Left lung (tissue), 10 donors: Measurements from ENCODE around the gene BBIP1. TPM values are rescaled to one million over a fixed set of nuclear protein-coding genes. Genes with fewer than 3 reads are reported as not detected.
A peak's percentile ranks its signal among the peaks of the same experiment; 100 is the strongest.

Source experiments
- ATAC-seq: fragments of 200-7000 bp; cut with Tn5 transposase; one replicate; pipeline ENCODE4 v1.9.1; 2020; ENCODE audit warnings: moderate library complexity
- DNase-seq, 4 donors: peaks; one replicate each; pipeline ENCODE4 v3.0.0-alpha.2; 2013 to 2020
- H3K27ac ChIP-seq, 2 donors: fragments of 200-600 bp; sonication (generic) in 1 of 2; one replicate each; pipeline versions ENCODE4 v1.5.0 to v1.8.0; 2020 to 2021
- H3K27me3 ChIP-seq, 2 donors: fragments of 200-600 bp; sonication (generic) in 1 of 2; one replicate each; pipeline versions ENCODE4 v1.5.0 to v1.8.0; 2020 to 2021
- H3K36me3 ChIP-seq, 2 donors: fragments of 200-600 bp; sonication (generic) in 1 of 2; one replicate each; pipeline versions ENCODE4 v1.5.0 to v1.8.0; 2020 to 2021
- H3K4me1 ChIP-seq, 2 donors: fragments of 200-600 bp; one replicate each; pipeline ENCODE4 v1.8.0; 2021
- H3K4me3 ChIP-seq, 2 donors: fragments of 200-600 bp; sonication (generic) in 1 of 2; one replicate each; pipeline versions ENCODE4 v1.5.0 to v1.8.0; 2020 to 2021; ENCODE audit warnings: mild to moderate bottlenecking in 1 of 2
- H3K9me3 ChIP-seq, 2 donors: fragments of 200-600 bp; sonication (generic) in 1 of 2; one replicate each; pipeline versions ENCODE4 v1.5.0 to v1.8.0; 2020 to 2021
- CTCF ChIP-seq, 2 donors: fragments of 200-600 bp; sonication (generic) in 1 of 2; IDR thresholded peaks; one replicate each; pipeline versions ENCODE4 v1.5.0 to v1.8.0; 2021; ENCODE audit warnings: antibody characterized with exemption in 2 of 2
- intact Hi-C, 2 donors: fragments of 100-400 bp; cut with DNase I; formaldehyde crosslinking; loops; one replicate each; pipeline versions ENCODE4 v1.11.2 to v1.14.2; 2022
- polyA plus RNA-seq, 6 donors: library from polyadenylated mRNA; unstranded; fragments of 120-200 nt; gene quantifications; one replicate each; pipeline ENCODE4 v1.2.1, GENCODE V29; 2013; ENCODE audit not compliant: insufficient read length in 6 of 6
- total RNA-seq, 2 donors: library from RNA; stranded (reverse); fragmentation: NEBNext Ultra II Directional; extraction: Animal tissue kit (Norgen Biotek cat#: 25700); gene quantifications; one replicate each; pipeline ENCODE4 v1.2.1, GENCODE V29; 2021
- donor health status: DM: no; HTN: yes; CAD: no.
- donor health status: DM: no; HTN: no; CAD: no.

The BBIP1 gene
- total and polyA plus RNA-seq, 8 donors, result 22.6 to 62.9 (median 52.2) TPM

- TF ChIP-seq CTCF (IDR thresholded peaks at IDR 0.05), result no peak
Observed at GRCh38 chr10:110959379-110960332, 40.7 kb upstream of the BBIP1 start.

GRCh38 chr10:110957606-110958005 lies 38.6 kb upstream of the BBIP1 start:
- H3K4me1 ChIP-seq, result peaks cover 0 to 10% of the 10 kb centered on the region in 2 donors
- ATAC-seq, result no peak
- no peak for TF ChIP-seq CTCF (IDR thresholded peaks at IDR 0.05)
- H3K27ac ChIP-seq, result no peak overlapping the region
- no peaks in the 10 kb centered on the region for H3K9me3 ChIP-seq
- no peak overlapping the region for H3K4me3 ChIP-seq
- DNase-seq, result no peak
- intact Hi-C loops, result no loop called here
- no peaks in the 10 kb centered on the region for H3K36me3 ChIP-seq
- no peaks in the 10 kb centered on the region for H3K27me3 ChIP-seq

More at GRCh38 chr10:110959379-110960332, 40.7 kb upstream of the BBIP1 start:
- Histone ChIP-seq H3K4me1 (peaks cover 0 to 10% of the 10 kb centered on the region in 2 donors), H3K9me3 (no peaks in the 10 kb centered on the region), H3K4me3 (no peak overlapping the region), H3K27ac (no peak overlapping the region), H3K36me3 (no peaks in the 10 kb centered on the region), H3K27me3 (no peaks in the 10 kb centered on the region)
- no peak for ATAC-seq
- intact Hi-C loops, result no loop called here
- peak in 2 of 4 donors; percentile 5 to 7 for DNase-seq

- intact Hi-C loops, result no loop called here
- Histone ChIP-seq H3K27me3 (no peaks in the 10 kb centered on the region), H3K27ac (no peak overlapping the region), H3K9me3 (no peaks in the 10 kb centered on the region), H3K4me1 (no peaks in the 10 kb centered on the region), H3K4me3 (no peak overlapping the region), H3K36me3 (peaks cover 0 to 5% of the 10 kb centered on the region in 2 donors)
- ATAC-seq (no peak), DNase-seq (no peak)
- no peak for TF ChIP-seq CTCF (IDR thresholded peaks at IDR 0.05)
Observed at GRCh38 chr10:110951381-110951780, 32.4 kb upstream of the BBIP1 start.

- Histone ChIP-seq H3K27ac (no peak overlapping the region), H3K27me3 (no peaks in the 10 kb centered on the region), H3K4me3 (no peak overlapping the region), H3K36me3 (peaks cover 0 to 5% of the 10 kb centered on the region in 2 donors), H3K9me3 (no peaks in the 10 kb centered on the region), H3K4me1 (peaks cover 0 to 24% of the 10 kb centered on the region in 2 donors)
- ATAC-seq (no peak), DNase-seq (no peak)
- intact Hi-C loops, result no loop called here
- no peak for TF ChIP-seq CTCF (IDR thresholded peaks at IDR 0.05)
Observed at GRCh38 chr10:110947061-110947595, 28.1 kb upstream of the BBIP1 start.

- no peak for DNase-seq
- Histone ChIP-seq H3K27ac (no peak overlapping the region), H3K4me1 (peaks cover 0 to 24% of the 10 kb centered on the region in 2 donors), H3K27me3 (no peaks in the 10 kb centered on the region), H3K4me3 (no peak overlapping the region), H3K9me3 (no peaks in the 10 kb centered on the region), H3K36me3 (no peaks in the 10 kb centered on the region)
- intact Hi-C loops, result no loop called here
- TF ChIP-seq CTCF (IDR thresholded peaks at IDR 0.05), result no peak
- no peak for ATAC-seq
Observed at GRCh38 chr10:110946496-110946895, 27.5 kb upstream of the BBIP1 start.
